HEK293 (cell line): ENCODE results near the gene SLC12A4.

Source experiments
- CTCF ChIA-PET: fragments of 350-600 bp; formaldehyde crosslinking; extraction: SDS; loops from one replicate; lab custom pipeline; 2021; ENCODE audit warnings: antibody characterized with exemption; lab: Yijun Ruan, JAX
- POLR2A ChIA-PET: fragments of 300-600 bp; formaldehyde crosslinking; extraction: SDS; loops from one replicate; lab custom pipeline; 2020; ENCODE audit warnings: antibody characterized with exemption, inconsistent platforms; lab: Yijun Ruan, JAX
- H3K27ac ChIP-seq: fragments of 200-500 bp; sonication (Bioruptor generic); 2 replicates; pipeline ENCODE4 v1.5.1; 2014; ENCODE audit warnings: low read depth, low read length, control low read depth, inconsistent platforms; ENCODE audit errors: extremely low read depth
- H3K36me3 ChIP-seq, 2 experiments: fragments of 200-500 bp in 1 of 2; sonication (Bioruptor generic) in 1 of 2; 1 replicate in 1 of 2; 2 replicates in 1 of 2; pipeline ENCODE4 v1.5.1; 2014 to 2017; ENCODE audit warnings: inconsistent platforms in 2 of 2, low read length in 2 of 2; ENCODE audit not compliant: control insufficient read depth in 2 of 2, insufficient read depth in 1 of 2
- H3K4me1 ChIP-seq: fragments of 200-500 bp; sonication (Bioruptor generic); 2 replicates; pipeline ENCODE4 v1.5.1; 2014; ENCODE audit warnings: mild to moderate bottlenecking, low read length, inconsistent platforms; ENCODE audit not compliant: control insufficient read depth, insufficient read depth
- H3K4me3 ChIP-seq: 2 replicates; pipeline ENCODE4 v1.5.1; 2011; ENCODE audit warnings: low read depth, mild to moderate bottlenecking, control low read depth, low read length, moderate library complexity
- H3K9me3 ChIP-seq: fragments of 200-500 bp; sonication (Bioruptor generic); 2 replicates; pipeline ENCODE4 v1.5.1; 2014; ENCODE audit warnings: low read depth, low read length, inconsistent platforms; ENCODE audit not compliant: control insufficient read depth, insufficient read depth
- IKZF3 ChIP-seq: fragments of 450-650 bp; IDR thresholded peaks from 2 replicates; pipeline ENCODE4 v1.5.0; 2018; ENCODE audit warnings: missing biosample characterization, mild to moderate bottlenecking, missing genetic modification characterization, moderate library complexity
- MYNN ChIP-seq: fragments of 450-650 bp; formaldehyde crosslinking; IDR thresholded peaks from 2 replicates; pipeline ENCODE4 v1.5.1; 2016; ENCODE audit warnings: missing biosample characterization, missing genetic modification characterization, borderline replicate concordance
- PRDM1 ChIP-seq: fragments of 450-650 bp; formaldehyde crosslinking; IDR thresholded peaks from 2 replicates; pipeline ENCODE4; 2016; ENCODE audit warnings: missing biosample characterization, missing genetic modification characterization
- TCF7L2 ChIP-seq: IDR thresholded peaks from 2 replicates; pipeline ENCODE4 v1.6.1; 2011; ENCODE audit warnings: low read depth, mild to moderate bottlenecking, inconsistent platforms, low read length, moderate library complexity, borderline replicate concordance
- ZNF121 ChIP-seq: fragments of 450-650 bp; formaldehyde crosslinking; IDR thresholded peaks from 2 replicates; pipeline ENCODE4 v1.5.1; 2016; ENCODE audit warnings: missing biosample characterization, missing genetic modification characterization
- TF ChIP-seq, protein P1 (sequence below): fragments of 450-650 bp; formaldehyde crosslinking; IDR thresholded peaks from 2 replicates; pipeline ENCODE4 v1.5.1; 2016; ENCODE audit warnings: missing biosample characterization, missing genetic modification characterization
- TF ChIP-seq, protein P2 (sequence below): fragments of 450-650 bp; formaldehyde crosslinking; IDR thresholded peaks from 2 replicates; pipeline ENCODE4 v1.5.1; 2016; ENCODE audit warnings: missing biosample characterization, missing genetic modification characterization
- TF ChIP-seq, protein P3 (sequence below): fragments of 450-650 bp; formaldehyde crosslinking; IDR thresholded peaks from 2 replicates; pipeline ENCODE4 v1.5.1; 2016; ENCODE audit warnings: missing biosample characterization, missing genetic modification characterization

Gene SLC12A4

DNA sequence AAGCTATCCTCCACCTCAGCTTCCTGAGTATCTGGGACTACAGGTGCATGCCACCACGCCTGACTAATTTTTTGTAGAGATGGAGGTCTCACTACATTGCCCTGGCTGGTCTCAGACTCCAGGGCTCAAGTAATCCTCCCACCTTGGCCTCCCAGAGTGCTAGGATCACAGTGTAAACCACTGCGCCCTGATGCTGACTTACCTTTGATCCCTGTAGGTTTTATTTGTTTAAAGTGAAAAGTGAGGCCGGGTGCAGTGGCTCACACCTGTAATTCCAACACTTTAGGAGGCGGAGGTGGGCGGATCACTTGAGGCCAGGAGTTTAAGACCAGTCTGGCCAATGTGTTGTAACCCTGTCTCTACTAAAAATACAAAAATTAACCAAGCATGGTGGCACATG, 66.7 kb downstream of the SLC12A4 start:
- no peak overlapping the region for H3K27ac ChIP-seq
- ChIA-PET POLR2A (no interaction called here), CTCF (interaction anchor here (0.7 kb wide), 1 partner anchor 127 kb away, joined by 4 read pairs; no protein-coding TSS in a partner anchor)
- no peaks in the 10 kb centered on the region for H3K9me3 ChIP-seq
- TF ChIP-seq ZNF121 (tag by site-specific recombination) (0 out of 2 replicates have a peak, but pooled peaks have one; percentile 20), TCF7L2 (no peak), IKZF3 (tag by site-specific recombination) (no peak)
- no peaks in the 10 kb centered on the region; the same call in 1 of the 2 replicates for H3K4me1 ChIP-seq
- no peak overlapping the region for H3K4me3 ChIP-seq
- H3K36me3 ChIP-seq: peaks cover 5 to 19% of the 10 kb centered on the region in 2 experiments; a peak in 2 of 3 replicates

DNA sequence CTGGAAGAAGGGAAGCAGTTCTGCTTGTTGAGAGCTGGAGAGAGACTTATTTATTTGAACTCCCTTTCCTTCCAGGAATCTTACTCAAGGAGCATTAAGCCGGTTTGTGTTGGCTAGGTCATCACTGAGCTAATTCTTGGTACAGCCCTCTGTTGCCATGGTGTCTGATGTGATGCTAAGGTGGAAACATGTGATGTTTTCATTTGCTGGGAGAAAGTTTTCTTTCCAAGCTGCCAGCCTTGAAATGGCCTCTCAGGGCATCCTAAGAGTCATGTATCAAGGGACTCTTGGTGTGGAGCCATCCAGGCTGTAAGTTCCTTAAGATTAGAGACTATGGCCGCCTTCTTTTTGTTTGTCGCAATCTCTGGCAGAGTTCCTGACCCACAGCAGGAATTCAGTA, 71.2 kb downstream of the SLC12A4 start:
- Histone ChIP-seq H3K27ac (no peak overlapping the region), H3K9me3 (no peaks in the 10 kb centered on the region), H3K4me1 (peaks cover 4% of the 10 kb centered on the region), H3K36me3 (peaks cover 0 to 8% of the 10 kb centered on the region in 2 experiments; a peak in 2 of 3 replicates), H3K4me3 (no peak overlapping the region)
- POLR2A ChIA-PET: no interaction called here
- TF ChIP-seq, protein P1, sequence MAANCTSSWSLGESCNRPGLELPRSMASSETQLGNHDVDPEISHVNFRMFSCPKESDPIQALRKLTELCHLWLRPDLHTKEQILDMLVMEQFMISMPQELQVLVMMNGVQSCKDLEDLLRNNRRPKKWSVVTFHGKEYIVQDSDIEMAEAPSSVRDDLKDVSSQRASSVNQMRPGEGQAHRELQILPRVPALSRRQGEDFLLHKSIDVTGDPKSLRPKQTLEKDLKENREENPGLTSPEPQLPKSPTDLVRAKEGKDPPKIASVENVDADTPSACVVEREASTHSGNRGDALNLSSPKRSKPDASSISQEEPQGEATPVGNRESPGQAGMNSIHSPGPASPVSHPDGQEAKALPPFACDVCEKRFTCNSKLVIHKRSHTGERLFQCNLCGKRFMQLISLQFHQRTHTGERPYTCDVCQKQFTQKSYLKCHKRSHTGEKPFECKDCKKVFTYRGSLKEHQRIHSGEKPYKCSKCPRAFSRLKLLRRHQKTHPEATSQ (tag by site-specific recombination): no peak
- peak; percentile 66 for TF ChIP-seq PRDM1
- TF ChIP-seq, protein P2, sequence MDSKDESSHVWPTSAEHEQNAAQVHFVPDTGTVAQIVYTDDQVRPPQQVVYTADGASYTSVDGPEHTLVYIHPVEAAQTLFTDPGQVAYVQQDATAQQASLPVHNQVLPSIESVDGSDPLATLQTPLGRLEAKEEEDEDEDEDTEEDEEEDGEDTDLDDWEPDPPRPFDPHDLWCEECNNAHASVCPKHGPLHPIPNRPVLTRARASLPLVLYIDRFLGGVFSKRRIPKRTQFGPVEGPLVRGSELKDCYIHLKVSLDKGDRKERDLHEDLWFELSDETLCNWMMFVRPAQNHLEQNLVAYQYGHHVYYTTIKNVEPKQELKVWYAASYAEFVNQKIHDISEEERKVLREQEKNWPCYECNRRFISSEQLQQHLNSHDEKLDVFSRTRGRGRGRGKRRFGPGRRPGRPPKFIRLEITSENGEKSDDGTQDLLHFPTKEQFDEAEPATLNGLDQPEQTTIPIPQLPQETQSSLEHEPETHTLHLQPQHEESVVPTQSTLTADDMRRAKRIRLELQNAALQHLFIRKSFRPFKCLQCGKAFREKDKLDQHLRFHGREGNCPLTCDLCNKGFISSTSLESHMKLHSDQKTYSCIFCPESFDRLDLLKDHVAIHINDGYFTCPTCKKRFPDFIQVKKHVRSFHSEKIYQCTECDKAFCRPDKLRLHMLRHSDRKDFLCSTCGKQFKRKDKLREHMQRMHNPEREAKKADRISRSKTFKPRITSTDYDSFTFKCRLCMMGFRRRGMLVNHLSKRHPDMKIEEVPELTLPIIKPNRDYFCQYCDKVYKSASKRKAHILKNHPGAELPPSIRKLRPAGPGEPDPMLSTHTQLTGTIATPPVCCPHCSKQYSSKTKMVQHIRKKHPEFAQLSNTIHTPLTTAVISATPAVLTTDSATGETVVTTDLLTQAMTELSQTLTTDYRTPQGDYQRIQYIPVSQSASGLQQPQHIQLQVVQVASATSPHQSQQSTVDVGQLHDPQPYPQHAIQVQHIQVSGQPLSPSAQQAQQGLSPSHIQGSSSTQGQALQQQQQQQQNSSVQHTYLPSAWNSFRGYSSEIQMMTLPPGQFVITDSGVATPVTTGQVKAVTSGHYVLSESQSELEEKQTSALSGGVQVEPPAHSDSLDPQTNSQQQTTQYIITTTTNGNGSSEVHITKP (tag by site-specific recombination): peak; percentile 55; the same call in 1 of the 2 replicates
- CTCF ChIA-PET: interaction anchor here (0.5 to 1.1 kb wide), 4 partner anchors 11 to 36 kb away, joined by 3 to 7 read pairs (median 3); partner anchors contain the start of gene NRN1L

DNA sequence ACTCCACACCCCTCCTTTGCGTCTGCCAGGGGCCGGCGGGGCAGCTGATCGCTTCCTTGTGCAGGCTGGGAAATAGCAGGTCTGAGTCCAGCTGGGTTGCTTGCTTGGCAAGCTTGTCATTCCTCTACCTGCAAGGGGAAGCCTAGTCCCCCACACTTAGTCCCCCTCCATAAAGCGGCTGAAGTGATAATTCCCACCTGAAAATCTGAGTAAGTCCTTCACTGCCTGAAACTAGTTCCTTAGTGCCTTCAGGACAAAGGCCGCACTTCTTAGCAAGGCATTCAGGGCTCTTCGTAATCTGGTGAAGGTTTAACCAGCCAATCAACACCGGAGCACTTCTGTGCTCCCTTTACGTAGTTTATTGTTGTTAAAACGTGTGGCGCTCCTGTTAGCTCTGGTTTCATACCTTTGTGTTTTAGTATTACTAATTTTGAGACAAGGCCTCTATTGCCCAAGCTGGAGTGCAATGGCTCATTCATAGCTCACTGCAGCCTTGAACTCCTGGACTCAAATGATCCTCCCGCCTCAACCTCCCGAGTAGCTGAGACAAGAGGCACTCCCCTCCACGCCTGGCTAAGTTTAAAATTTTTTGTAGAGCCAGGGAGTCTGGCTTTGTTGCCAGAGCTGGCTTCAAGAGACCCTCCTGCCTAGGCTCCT, 74.6 kb downstream of the SLC12A4 start:
- H3K27ac ChIP-seq: peak overlapping the region; percentile 85
- H3K4me1 ChIP-seq: peaks cover 4% of the 10 kb centered on the region
- TF ChIP-seq, protein P3, sequence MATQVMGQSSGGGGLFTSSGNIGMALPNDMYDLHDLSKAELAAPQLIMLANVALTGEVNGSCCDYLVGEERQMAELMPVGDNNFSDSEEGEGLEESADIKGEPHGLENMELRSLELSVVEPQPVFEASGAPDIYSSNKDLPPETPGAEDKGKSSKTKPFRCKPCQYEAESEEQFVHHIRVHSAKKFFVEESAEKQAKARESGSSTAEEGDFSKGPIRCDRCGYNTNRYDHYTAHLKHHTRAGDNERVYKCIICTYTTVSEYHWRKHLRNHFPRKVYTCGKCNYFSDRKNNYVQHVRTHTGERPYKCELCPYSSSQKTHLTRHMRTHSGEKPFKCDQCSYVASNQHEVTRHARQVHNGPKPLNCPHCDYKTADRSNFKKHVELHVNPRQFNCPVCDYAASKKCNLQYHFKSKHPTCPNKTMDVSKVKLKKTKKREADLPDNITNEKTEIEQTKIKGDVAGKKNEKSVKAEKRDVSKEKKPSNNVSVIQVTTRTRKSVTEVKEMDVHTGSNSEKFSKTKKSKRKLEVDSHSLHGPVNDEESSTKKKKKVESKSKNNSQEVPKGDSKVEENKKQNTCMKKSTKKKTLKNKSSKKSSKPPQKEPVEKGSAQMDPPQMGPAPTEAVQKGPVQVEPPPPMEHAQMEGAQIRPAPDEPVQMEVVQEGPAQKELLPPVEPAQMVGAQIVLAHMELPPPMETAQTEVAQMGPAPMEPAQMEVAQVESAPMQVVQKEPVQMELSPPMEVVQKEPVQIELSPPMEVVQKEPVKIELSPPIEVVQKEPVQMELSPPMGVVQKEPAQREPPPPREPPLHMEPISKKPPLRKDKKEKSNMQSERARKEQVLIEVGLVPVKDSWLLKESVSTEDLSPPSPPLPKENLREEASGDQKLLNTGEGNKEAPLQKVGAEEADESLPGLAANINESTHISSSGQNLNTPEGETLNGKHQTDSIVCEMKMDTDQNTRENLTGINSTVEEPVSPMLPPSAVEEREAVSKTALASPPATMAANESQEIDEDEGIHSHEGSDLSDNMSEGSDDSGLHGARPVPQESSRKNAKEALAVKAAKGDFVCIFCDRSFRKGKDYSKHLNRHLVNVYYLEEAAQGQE: 0 out of 2 replicates have a peak, but pooled peaks have one; percentile 6
- no peak for TF ChIP-seq MYNN (tag by site-specific recombination)
- peaks cover 0 to 3% of the 10 kb centered on the region in 2 experiments; a peak in 2 of 3 replicates for H3K36me3 ChIP-seq
- H3K9me3 ChIP-seq: no peaks in the 10 kb centered on the region
- ChIA-PET POLR2A (interaction anchor here (1.1 to 1.4 kb wide), 2 partner anchors 24 to 87 kb away, joined by 4 read pairs; partner anchors contain the start of genes RANBP10 and TSNAXIP1), CTCF (interaction anchor here (0.6 to 3.2 kb wide), 3 partner anchors 34 to 376 kb away, joined by 3 to 10 read pairs (median 4); no protein-coding TSS in a partner anchor)
- peak overlapping the region; percentile 82 for H3K4me3 ChIP-seq
